HG03565 (cell line): ENCODE data around the gene ABCC4.
A peak's percentile ranks its signal among the peaks of the same experiment; 100 is the strongest.

ENCODE experiments used
- ATAC-seq: cut with Tn5 transposase; IDR thresholded peaks from one replicate; pipeline ENCODE4 v1.9.1; 2021; ENCODE audit warnings: mild to moderate bottlenecking, moderate library complexity; ENCODE audit not compliant: unreplicated experiment

The ABCC4 gene

GRCh38 chr13:95073747-95074311 is 227.4 kb downstream of the ABCC4 start:
- no peak for ATAC-seq

GRCh38 chr13:95067303-95067702 is 233.9 kb downstream of the ABCC4 start:
- no peak for ATAC-seq

GRCh38 chr13:95060014-95060519 is 241.2 kb downstream of the ABCC4 start:
- ATAC-seq, result no peak

- ATAC-seq, result no peak
Measured at GRCh38 chr13:95059306-95059705, 241.9 kb downstream of the ABCC4 start.

GRCh38 chr13:95058680-95059079 is 242.6 kb downstream of the ABCC4 start:
- no peak for ATAC-seq

GRCh38 chr13:95056266-95056665 is 245.0 kb downstream of the ABCC4 start:
- ATAC-seq, result no peak

GRCh38 chr13:95050800-95051615 is 250.2 kb downstream of the ABCC4 start:
- peak; percentile 64 for ATAC-seq

- no peak for ATAC-seq
Measured at GRCh38 chr13:95049772-95050171, 251.5 kb downstream of the ABCC4 start.

GRCh38 chr13:95044452-95045205 is 256.6 kb downstream of the ABCC4 start:
- no peak for ATAC-seq

- ATAC-seq, result no peak
Measured at GRCh38 chr13:95039415-95039814, 261.8 kb downstream of the ABCC4 start.

- no peak for ATAC-seq
Measured at GRCh38 chr13:95038949-95039348, 262.3 kb downstream of the ABCC4 start.

GRCh38 chr13:95035311-95036109 is 265.7 kb downstream of the ABCC4 start:
- ATAC-seq, result no peak

- ATAC-seq, result peak; percentile 72
Measured at GRCh38 chr13:95033890-95034289, 267.4 kb downstream of the ABCC4 start.

GRCh38 chr13:95032121-95032520 is 269.1 kb downstream of the ABCC4 start:
- ATAC-seq, result no peak

- ATAC-seq, result no peak
Measured at GRCh38 chr13:95030821-95031343, 270.4 kb downstream of the ABCC4 start.

- ATAC-seq, result no peak
Measured at GRCh38 chr13:95027638-95028037, 273.6 kb downstream of the ABCC4 start.

- ATAC-seq, result no peak
Measured at GRCh38 chr13:95025116-95025515, 276.1 kb downstream of the ABCC4 start.

GRCh38 chr13:95023405-95023804 is 277.8 kb downstream of the ABCC4 start:
- no peak for ATAC-seq

GRCh38 chr13:95020298-95020987 is 280.8 kb downstream of the ABCC4 start:
- ATAC-seq, result no peak

- no peak for ATAC-seq
Measured at GRCh38 chr13:95019886-95020285, 281.4 kb downstream of the ABCC4 start.
